K562 (cell line): ENCODE measurements around the gene CDC45. TPM values are rescaled to one million over a fixed set of nuclear protein-coding genes. Genes with fewer than 3 reads are reported as not detected.

Experiments
- MGA ChIP-seq: fragments of 450-650 bp; IDR thresholded peaks from 2 replicates; pipeline ENCODE4 v1.6.1; 2016; ENCODE audit warnings: mild to moderate bottlenecking, moderate library complexity
- SPI1 ChIP-seq: IDR thresholded peaks from 2 replicates; pipeline ENCODE4 v1.6.1; 2011; ENCODE audit warnings: low read depth, low read length, control low read depth, borderline replicate concordance
- ZNF280A ChIP-seq: fragments of 450-650 bp; IDR thresholded peaks from 2 replicates; pipeline ENCODE4 v1.6.1; 2018; ENCODE audit warnings: mild to moderate bottlenecking, low read depth; ENCODE audit not compliant: partially characterized antibody
- ZNF316 ChIP-seq: fragments of 450-650 bp; IDR thresholded peaks from 2 replicates; pipeline ENCODE4 v1.6.1; 2016
- polyA plus RNA-seq, 8 experiments: library from polyadenylated mRNA; depleted of rRNA in 4 of 8; stranded (reverse) in 5 of 8; unstranded in 3 of 8; fragments of >200 nt; fragmentation: Nextera tagmentation in 2 of 8; fragmentation: Illumina TruSeq in 1 of 8; extraction: Ambion mirVana in 2 of 8; extraction: Trizol in 1 of 8; gene quantifications; 2 replicates each; pipeline versions ENCODE4 v1.2.1 to v1.2.3, GENCODE V29; 2011 to 2014; ENCODE audit warnings: inconsistent platforms in 1 of 8, missing spikeins in 1 of 8
- total RNA-seq, 7 experiments: library from RNA; depleted of rRNA in 6 of 7; stranded (reverse); fragments of >200 nt in 6 of 7; fragmentation: Illumina TruSeq in 2 of 7; extraction: Trizol in 2 of 7; gene quantifications; 2 replicates each; pipeline versions ENCODE4 v1.2.1 to v1.2.3, GENCODE V29; 2011 to 2021; ENCODE audit warnings: low replicate concordance in 1 of 7

Gene CDC45
- total and polyA plus RNA-seq, 9 of the 15 experiments (the other 6 are each of a cell fraction or from before 2014, with no cell fraction given), result 251 to 580 (median 410) TPM

DNA sequence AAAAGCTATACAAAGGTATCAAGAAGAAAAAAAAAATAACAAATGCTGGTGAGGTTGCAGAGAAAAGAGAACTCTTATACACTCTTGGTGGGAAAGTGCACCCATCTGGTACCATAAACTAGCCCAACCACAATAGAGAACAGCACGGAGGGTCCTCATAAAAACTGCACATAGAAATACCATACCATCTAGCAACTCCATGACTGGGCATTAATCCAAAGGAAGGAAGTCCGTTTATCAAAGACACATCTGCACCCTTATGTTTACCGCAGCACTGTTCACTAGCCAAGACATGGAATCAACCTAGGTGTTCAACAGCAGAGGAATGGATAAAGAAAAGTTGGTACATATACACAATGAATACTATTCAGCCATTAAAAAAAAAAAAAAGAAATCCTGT lies 55.3 kb downstream of the CDC45 start (continued):
- no peak for TF ChIP-seq MGA
- peak; percentile 53 for TF ChIP-seq ZNF316
- peak; percentile 59; the same call in 1 of the 2 replicates for TF ChIP-seq SPI1
- no peak for TF ChIP-seq ZNF280A
